Adipocyte (in vitro differentiated cells): Measurements from ENCODE around the gene SCUBE3.

Experiments
- DNase-seq: peaks from one replicate; pipeline ENCODE4 v3.0.0-alpha.2; 2015; ENCODE audit warnings: low read depth
- H3K27me3 ChIP-seq: replicated peaks from 2 replicates; pipeline ENCODE4 v1.7.0; 2013; ENCODE audit warnings: mild to moderate bottlenecking, low read length, moderate library complexity; ENCODE audit not compliant: control insufficient read depth, insufficient read depth
- H3K36me3 ChIP-seq: 2 replicates; pipeline ENCODE4 v1.7.0; 2013; ENCODE audit warnings: low read length, mild to moderate bottlenecking, moderate library complexity; ENCODE audit not compliant: control insufficient read depth, insufficient read depth, severe bottlenecking
- H3K4me1 ChIP-seq: 2 replicates; pipeline ENCODE4 v1.7.0; 2013; ENCODE audit warnings: mild to moderate bottlenecking, low read length, moderate library complexity; ENCODE audit not compliant: control insufficient read depth, insufficient read depth
- H3K4me3 ChIP-seq: 2 replicates; pipeline ENCODE4 v1.7.0; 2013; ENCODE audit warnings: mild to moderate bottlenecking, low read length, moderate library complexity
- H3K9ac ChIP-seq: 2 replicates; pipeline ENCODE4 v1.7.0; 2013; ENCODE audit warnings: mild to moderate bottlenecking, low read length, moderate library complexity
- H3K9me3 ChIP-seq: 2 replicates; pipeline ENCODE4 v1.7.0; 2013; ENCODE audit warnings: mild to moderate bottlenecking, low read length, moderate library complexity; ENCODE audit not compliant: control insufficient read depth

The SCUBE3 gene

DNA sequence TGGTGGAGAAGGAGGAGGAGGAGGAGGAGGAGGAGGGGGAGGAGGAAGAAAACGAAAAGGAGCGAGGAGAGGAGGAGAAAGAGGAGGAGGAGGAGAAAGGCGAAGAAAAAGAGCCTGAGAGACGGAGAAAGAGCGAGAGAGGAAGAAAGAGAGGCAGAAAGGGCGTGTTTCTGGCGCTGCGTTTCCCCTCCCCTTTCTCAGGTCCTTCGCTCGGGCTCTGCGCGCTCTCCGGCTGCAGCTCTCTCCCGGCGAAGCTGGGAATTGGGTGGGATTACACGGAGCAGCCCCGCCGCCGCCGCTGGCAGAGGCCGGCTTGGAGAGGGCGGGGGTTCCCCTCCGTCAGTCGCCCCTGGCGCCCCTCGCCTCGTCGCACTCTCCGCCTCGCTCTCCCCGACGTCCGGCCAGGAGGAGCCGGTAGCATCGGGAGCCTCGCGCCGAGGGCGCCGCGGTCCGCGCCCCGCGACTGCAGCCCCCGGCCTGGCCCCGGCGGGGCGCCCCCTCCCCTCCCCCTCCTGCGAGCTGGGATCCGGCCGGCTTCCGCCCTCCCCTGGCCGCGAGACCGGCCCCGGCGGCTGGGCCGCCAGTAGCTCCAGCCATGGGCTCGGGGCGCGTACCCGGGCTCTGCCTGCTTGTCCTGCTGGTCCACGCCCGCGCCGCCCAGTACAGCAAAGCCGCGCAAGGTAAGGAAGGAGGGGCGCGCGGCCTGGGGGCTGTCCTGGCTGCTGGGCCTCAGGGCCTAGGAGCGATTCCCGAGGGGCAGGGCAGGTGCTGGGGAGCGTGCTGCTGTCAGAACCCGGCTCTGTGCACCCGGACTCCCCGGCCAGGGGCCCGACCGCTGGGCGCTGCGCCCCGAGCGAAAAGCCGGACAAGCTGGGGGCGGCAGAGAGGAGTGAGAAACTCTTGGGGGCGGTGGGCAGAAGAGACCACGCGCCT is at the start of gene SCUBE3:
Gene SCUBE3 (plus strand): TSS at position 133 of the 933 bp plus-strand sequence. CDS start 463 bp downstream, at position 596.
- no peaks in the 10 kb centered on the region for H3K9me3 ChIP-seq
- peak within 1 kb of the TSS; percentile 76 for H3K9ac ChIP-seq
- H3K27me3 ChIP-seq: no peaks in the 10 kb centered on the region
- H3K36me3 ChIP-seq: no peaks in the 10 kb centered on the region
- peak within 1 kb of the TSS; percentile 82 for H3K4me3 ChIP-seq
- peak; percentile 65 for DNase-seq
- peaks cover 36% of the 10 kb centered on the region for H3K4me1 ChIP-seq

DNA sequence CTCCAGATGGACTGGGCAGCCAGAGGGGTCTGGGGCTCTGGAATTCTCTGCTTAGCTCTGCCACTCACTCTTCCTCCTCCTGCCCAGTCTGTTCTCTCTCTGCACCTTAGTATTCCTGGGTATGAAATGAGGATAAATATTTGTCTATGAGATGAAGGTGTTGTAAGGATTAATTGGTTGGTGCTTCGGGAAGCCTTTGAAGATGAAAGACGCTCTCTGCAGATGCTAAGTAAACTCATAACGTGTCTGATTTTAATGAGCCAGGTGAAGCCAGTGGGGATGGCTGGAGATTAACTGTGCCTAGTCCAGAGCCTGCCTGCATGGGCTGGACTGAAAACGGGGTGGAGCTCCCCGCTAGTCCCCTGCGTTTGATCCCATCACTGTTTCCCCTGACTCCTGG is 49.5 kb upstream of the SCUBE3 start:
- peaks cover 9% of the 10 kb centered on the region for H3K9me3 ChIP-seq
- no peak for DNase-seq
- no peak overlapping the region for H3K9ac ChIP-seq
- no peaks in the 10 kb centered on the region for H3K27me3 ChIP-seq
- H3K4me1 ChIP-seq: peaks cover 65% of the 10 kb centered on the region
- no peak overlapping the region for H3K4me3 ChIP-seq
- no peaks in the 10 kb centered on the region for H3K36me3 ChIP-seq

DNA sequence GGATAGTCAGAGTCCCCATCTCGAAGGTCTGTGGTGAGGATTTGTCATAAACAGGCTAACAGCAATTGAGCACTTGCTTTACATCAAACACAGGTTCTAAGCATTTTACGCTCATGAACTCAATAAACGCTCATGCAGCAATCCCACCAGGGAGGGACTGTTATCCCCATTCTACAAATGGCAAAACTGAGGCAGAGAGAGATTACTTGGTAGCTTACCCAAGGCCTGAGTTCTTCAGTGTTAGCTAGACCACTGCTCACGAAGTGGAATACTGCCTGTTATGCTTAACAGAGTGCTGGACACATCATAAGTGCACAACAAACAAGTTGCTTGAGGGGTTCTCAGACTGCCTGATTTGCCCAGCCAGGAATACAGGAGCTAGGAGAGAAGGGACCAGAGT is 48.9 kb upstream of the SCUBE3 start:
- Histone ChIP-seq H3K36me3 (no peaks in the 10 kb centered on the region), H3K4me1 (peaks cover 62% of the 10 kb centered on the region), H3K4me3 (no peak overlapping the region), H3K9me3 (peaks cover 9% of the 10 kb centered on the region), H3K9ac (peak overlapping the region; percentile 81), H3K27me3 (no peaks in the 10 kb centered on the region)
- no peak for DNase-seq

DNA sequence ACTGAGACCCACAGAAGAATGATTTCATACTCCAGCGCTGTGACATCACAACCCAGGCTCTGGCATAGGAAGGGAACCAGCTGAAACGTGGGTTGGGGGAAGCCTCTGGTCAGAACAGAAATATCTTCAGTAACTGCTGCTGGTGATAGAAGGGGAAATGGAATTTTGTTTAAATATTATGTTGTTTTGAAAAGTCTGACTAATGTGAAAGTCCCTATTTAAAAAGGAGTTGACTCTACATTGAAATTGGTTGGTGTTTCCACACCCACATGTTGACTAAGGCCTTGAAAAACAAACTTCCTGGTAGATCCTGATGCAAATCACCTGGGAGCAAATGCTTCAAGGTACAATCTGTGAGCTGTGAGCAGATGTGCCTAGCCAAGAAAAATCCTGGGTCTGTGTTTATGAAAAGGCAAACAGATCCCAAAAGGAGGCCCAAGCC is 48.1 kb upstream of the SCUBE3 start:
- Histone ChIP-seq H3K36me3 (no peaks in the 10 kb centered on the region), H3K4me3 (no peak overlapping the region), H3K4me1 (peaks cover 62% of the 10 kb centered on the region), H3K27me3 (no peaks in the 10 kb centered on the region), H3K9ac (peak overlapping the region; percentile 81), H3K9me3 (peaks cover 9% of the 10 kb centered on the region)
- no peak for DNase-seq

DNA sequence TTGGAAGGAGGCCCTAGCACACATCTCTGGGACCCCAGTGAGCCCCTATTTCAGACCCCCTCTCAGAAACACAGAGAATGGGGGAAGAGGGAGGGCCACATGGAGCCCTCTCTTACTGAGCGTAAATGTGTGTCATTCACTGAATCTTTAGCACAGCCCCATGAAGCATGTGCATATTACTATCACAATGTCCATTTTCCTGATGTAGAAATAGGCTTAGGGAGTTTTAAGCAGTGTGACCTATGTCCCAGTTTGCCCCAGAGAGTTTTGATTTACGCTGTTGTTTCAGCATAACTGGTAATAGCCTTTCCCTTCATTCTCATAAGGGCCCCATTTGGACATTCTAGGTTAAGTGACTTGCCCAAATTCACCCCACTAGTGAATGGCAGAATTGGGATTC is 47.6 kb upstream of the SCUBE3 start:
- H3K4me1 ChIP-seq: peaks cover 62% of the 10 kb centered on the region
- H3K9me3 ChIP-seq: peaks cover 9% of the 10 kb centered on the region
- H3K36me3 ChIP-seq: no peaks in the 10 kb centered on the region
- no peaks in the 10 kb centered on the region for H3K27me3 ChIP-seq
- peak overlapping the region; percentile 18 for H3K4me3 ChIP-seq
- DNase-seq: no peak
- H3K9ac ChIP-seq: peak overlapping the region; percentile 81

DNA sequence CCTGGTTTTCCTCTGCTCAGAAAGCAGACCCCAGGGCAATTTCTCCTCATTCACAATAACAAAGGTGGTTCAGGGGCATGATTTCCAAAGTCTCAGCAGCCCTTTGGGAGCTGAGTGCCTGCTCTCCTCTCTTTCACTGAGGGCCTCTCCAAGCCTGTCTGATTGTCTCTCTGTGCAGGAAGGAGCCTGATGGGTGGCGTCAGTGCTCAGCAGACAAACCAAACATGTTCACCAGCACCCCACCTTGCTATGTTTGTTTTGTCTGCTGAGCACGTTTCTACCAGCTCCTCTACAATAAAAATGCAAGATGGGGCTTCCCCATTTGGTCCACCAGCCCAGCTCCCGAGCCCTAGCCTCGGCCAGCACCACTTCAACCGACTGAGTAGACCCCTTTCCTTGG is 47.2 kb upstream of the SCUBE3 start:
- Histone ChIP-seq H3K4me3 (peak overlapping the region; percentile 18), H3K9ac (peak overlapping the region; percentile 81), H3K9me3 (peaks cover 9% of the 10 kb centered on the region), H3K36me3 (no peaks in the 10 kb centered on the region), H3K27me3 (no peaks in the 10 kb centered on the region), H3K4me1 (peaks cover 61% of the 10 kb centered on the region)
- no peak for DNase-seq

DNA sequence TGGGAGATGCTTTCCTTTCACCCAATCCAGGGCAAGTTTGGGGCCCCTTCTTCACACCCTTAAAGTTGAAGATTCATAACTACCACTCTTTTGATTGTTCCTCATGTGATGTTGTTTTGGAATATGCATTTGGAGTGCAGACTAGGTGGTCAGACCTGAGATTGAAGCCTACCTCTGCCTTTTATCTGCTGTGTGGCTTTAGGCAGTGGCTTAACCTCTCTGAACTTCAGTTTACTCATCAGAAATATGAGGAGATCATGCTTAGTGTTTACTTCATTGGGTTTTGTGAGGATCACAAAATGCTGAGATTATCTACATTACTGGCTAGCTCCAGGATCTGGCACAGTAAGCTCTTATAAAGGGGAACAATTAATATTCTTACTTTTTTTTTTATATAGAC is 46.3 kb upstream of the SCUBE3 start:
- Histone ChIP-seq H3K9ac (no peak overlapping the region), H3K27me3 (no peaks in the 10 kb centered on the region), H3K9me3 (peaks cover 9% of the 10 kb centered on the region), H3K4me1 (peaks cover 57% of the 10 kb centered on the region), H3K4me3 (no peak overlapping the region), H3K36me3 (no peaks in the 10 kb centered on the region)
- no peak for DNase-seq

DNA sequence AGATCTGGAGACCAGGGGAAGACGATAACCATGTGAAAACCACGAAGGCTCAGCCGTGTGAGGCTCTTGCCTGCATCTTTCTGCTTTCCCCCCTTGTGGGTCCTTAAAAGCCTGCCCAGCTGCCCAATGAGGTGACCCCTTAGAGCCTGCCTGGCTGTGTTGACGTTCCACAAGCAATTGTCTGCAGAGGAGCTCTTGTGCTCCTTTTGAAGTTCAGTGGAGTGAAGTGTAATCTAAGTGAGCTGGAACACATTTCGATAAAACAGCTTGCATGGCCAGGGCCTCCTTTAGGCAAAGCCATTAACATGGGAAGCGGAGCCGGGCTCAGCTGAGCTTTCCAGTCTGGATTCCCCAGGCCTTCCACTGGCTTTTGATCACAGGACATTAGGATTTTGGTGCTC is 45.3 kb upstream of the SCUBE3 start:
- Histone ChIP-seq H3K9me3 (peaks cover 4% of the 10 kb centered on the region), H3K4me1 (peaks cover 61% of the 10 kb centered on the region), H3K27me3 (no peaks in the 10 kb centered on the region), H3K36me3 (no peaks in the 10 kb centered on the region), H3K9ac (no peak overlapping the region), H3K4me3 (no peak overlapping the region)
- DNase-seq: no peak

DNA sequence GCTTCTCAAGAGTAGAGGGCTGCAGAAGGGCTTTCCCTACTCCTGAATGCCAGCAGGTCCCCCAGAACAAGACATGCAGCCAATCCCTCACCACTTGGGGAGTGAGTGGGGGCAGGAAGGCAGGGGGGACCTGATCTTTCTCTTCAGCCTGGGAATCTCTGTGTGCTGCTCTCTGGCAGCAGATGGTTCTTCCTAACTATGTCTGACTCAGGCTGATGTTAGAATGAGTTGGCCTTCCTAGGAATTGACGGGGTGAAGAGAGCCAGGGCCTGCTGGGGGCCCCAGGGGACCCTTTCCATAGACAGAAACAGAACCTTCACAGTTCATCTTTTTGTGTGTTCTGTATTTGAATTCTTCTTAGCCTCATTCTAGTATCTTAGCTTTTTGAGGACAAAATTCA is 43.6 kb upstream of the SCUBE3 start:
- no peak for DNase-seq
- Histone ChIP-seq H3K27me3 (no peaks in the 10 kb centered on the region), H3K9ac (no peak overlapping the region), H3K4me3 (peak overlapping the region; percentile 20), H3K36me3 (no peaks in the 10 kb centered on the region), H3K4me1 (peaks cover 58% of the 10 kb centered on the region), H3K9me3 (no peaks in the 10 kb centered on the region)

DNA sequence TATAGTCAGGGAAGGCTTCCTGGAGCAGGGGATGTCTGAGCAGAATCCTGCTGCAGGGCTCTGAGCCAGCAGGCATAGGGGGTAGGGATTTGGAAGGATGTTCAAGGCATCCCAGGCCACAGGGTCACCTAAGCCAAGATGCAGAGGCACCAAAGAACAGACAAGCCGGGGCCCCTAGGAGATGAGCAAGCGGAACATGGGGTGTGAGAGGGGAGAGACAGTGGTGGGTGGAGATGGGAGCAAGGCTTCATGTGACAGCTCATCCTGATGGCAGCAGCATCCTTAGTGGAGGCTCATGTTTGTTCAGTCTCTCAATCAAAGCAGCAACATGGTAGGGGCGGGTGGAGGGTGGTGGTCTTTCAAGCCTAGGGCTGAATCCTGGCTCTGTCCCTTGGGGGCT is 42.9 kb upstream of the SCUBE3 start:
- no peak for DNase-seq
- Histone ChIP-seq H3K27me3 (no peaks in the 10 kb centered on the region), H3K9ac (no peak overlapping the region), H3K36me3 (no peaks in the 10 kb centered on the region), H3K4me3 (no peak overlapping the region), H3K4me1 (peaks cover 51% of the 10 kb centered on the region), H3K9me3 (no peaks in the 10 kb centered on the region)

DNA sequence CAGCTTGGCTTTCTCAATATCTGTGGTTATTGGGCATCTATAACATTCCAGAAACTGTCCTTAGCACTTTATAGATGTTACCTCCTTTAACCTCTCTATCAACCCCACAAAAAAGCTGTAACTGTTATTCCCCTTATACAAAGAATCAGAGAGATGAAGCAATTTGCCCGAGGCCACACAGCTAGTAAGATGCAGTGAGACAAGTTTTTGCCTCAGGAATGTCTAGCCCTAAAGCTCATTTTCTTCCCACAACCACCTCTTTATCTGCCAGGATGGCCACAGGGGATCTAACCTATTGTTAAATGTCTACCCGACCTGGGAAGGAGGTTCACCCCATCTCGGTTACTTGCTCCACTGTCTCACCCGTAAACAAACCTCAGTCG is 40.7 kb upstream of the SCUBE3 start:
- no peak for DNase-seq
- H3K36me3 ChIP-seq: no peaks in the 10 kb centered on the region
- H3K4me1 ChIP-seq: peaks cover 45% of the 10 kb centered on the region
- no peaks in the 10 kb centered on the region for H3K27me3 ChIP-seq
- H3K9ac ChIP-seq: peak overlapping the region; percentile 54
- no peaks in the 10 kb centered on the region for H3K9me3 ChIP-seq
- H3K4me3 ChIP-seq: no peak overlapping the region
